Keratinocyte (primary cell): Measurements from ENCODE around the gene NME3. TPM values are rescaled to one million over a fixed set of nuclear protein-coding genes. Genes with fewer than 3 reads are reported as not detected.

Experiments
- DNase-seq: peaks from one replicate; pipeline ENCODE4 v3.0.0-alpha.2; 2011; ENCODE audit warnings: low read depth, missing footprints, low spot score
- FAIRE-seq: peaks from 2 replicates; lab custom pipeline; 2011; peaks lifted over from hg19 to GRCh38; lab: Jason Lieb, UNC
- H2AFZ ChIP-seq: 2 replicates; pipeline ENCODE4 v1.6.0; 2012; ENCODE audit warnings: low read length, control low read depth, inconsistent platforms; ENCODE audit not compliant: control insufficient read depth
- H3K27ac ChIP-seq: 2 replicates; pipeline ENCODE4 v1.5.1; 2011; ENCODE audit warnings: low read length; ENCODE audit not compliant: control insufficient read depth, insufficient read depth
- H3K27me3 ChIP-seq: 3 replicates; pipeline ENCODE4 v1.6.0; 2011; ENCODE audit warnings: low read length; ENCODE audit not compliant: control insufficient read depth, insufficient read depth; ENCODE audit errors: extremely low read depth
- H3K36me3 ChIP-seq, 2 experiments: 2 replicates in 1 of 2; 3 replicates in 1 of 2; pipeline ENCODE4 v1.5.1; 2011; ENCODE audit warnings: low read length in 2 of 2, mild to moderate bottlenecking in 1 of 2; ENCODE audit not compliant: control insufficient read depth in 2 of 2, insufficient read depth in 2 of 2; ENCODE audit errors: extremely low read depth in 1 of 2
- H3K4me1 ChIP-seq: 3 replicates; pipeline ENCODE4 v1.5.1; 2011; ENCODE audit warnings: low read length; ENCODE audit not compliant: control insufficient read depth, insufficient read depth; ENCODE audit errors: extremely low read depth
- H3K4me2 ChIP-seq: 3 replicates; pipeline ENCODE4 v1.6.0; 2011; ENCODE audit warnings: low read depth, low read length; ENCODE audit not compliant: control insufficient read depth, insufficient read depth; ENCODE audit errors: extremely low read depth
- H3K4me3 ChIP-seq, 3 experiments: fragments of 200-600 bp in 1 of 3; sonication (generic) in 1 of 3; 2 replicates in 2 of 3; 3 replicates in 1 of 3; pipeline ENCODE4 v1.5.1; 2011 to 2016; ENCODE audit warnings: low read length in 3 of 3, mild to moderate bottlenecking in 3 of 3, control low read depth in 2 of 3, inconsistent platforms in 1 of 3, low read depth in 1 of 3, mixed read lengths in 1 of 3, mixed run types in 1 of 3, moderate library complexity in 1 of 3; ENCODE audit not compliant: control insufficient read depth in 2 of 3, insufficient read depth in 2 of 3; ENCODE audit errors: extremely low read depth in 1 of 3
- H3K79me2 ChIP-seq: 2 replicates; pipeline ENCODE4 v1.6.0; 2012; ENCODE audit warnings: low read length; ENCODE audit not compliant: control insufficient read depth, insufficient read depth
- H3K9ac ChIP-seq: 3 replicates; pipeline ENCODE4 v1.6.0; 2011; ENCODE audit warnings: low read length; ENCODE audit not compliant: control insufficient read depth, insufficient read depth; ENCODE audit errors: extremely low read depth
- H3K9me1 ChIP-seq: 3 replicates; pipeline ENCODE4 v1.6.0; 2011; ENCODE audit warnings: low read length; ENCODE audit not compliant: control insufficient read depth, insufficient read depth; ENCODE audit errors: extremely low read depth
- H3K9me3 ChIP-seq: 2 replicates; pipeline ENCODE4 v1.5.1; 2012; ENCODE audit warnings: low read depth, low read length; ENCODE audit not compliant: control insufficient read depth
- H4K20me1 ChIP-seq: 3 replicates; pipeline ENCODE4 v1.6.0; 2011; ENCODE audit warnings: low read length; ENCODE audit not compliant: control insufficient read depth, insufficient read depth; ENCODE audit errors: extremely low read depth
- EZH2 ChIP-seq: IDR thresholded peaks from one replicate; pipeline ENCODE4 v1.6.1; 2012; ENCODE audit warnings: inconsistent platforms, mild to moderate bottlenecking, low read length, moderate library complexity
- dilution Hi-C: fragments of 300-500 bp; cut with MboI; formaldehyde crosslinking; loops from one replicate; pipeline ENCODE4 v1.7.0; 2020; ENCODE audit warnings: low sequenced_read_pairs; ENCODE audit not compliant: extremely low pct_ligation_motif_present
- polyA plus RNA-seq, 5 experiments: library from polyadenylated mRNA; depleted of rRNA in 3 of 5; stranded (reverse) in 3 of 5; stranded (forward) in 1 of 5; unstranded in 1 of 5; fragments of >200 nt; gene quantifications; 1 replicate in 1 of 5; 2 replicates in 3 of 5; 3 replicates in 1 of 5; pipeline versions ENCODE4 v1.2.1 to v1.2.3, GENCODE V29; 2011 to 2012; ENCODE audit warnings: missing spikeins in 2 of 5, low read depth in 1 of 5, low replicate concordance in 1 of 5
- TF ChIP-seq, protein P1 (sequence below), 3 experiments: IDR thresholded peaks in 1 of 3; conservative IDR thresholded peaks in 1 of 3; optimal IDR thresholded peaks in 1 of 3; 2 replicates in 2 of 3; 3 replicates in 1 of 3; pipeline versions ENCODE3 to v1.5.1; 2011; ENCODE audit warnings: low read length in 3 of 3, mild to moderate bottlenecking in 3 of 3, moderate library complexity in 2 of 3, control low read depth in 1 of 3, inconsistent platforms in 1 of 3; ENCODE audit not compliant: insufficient read depth in 2 of 3; ENCODE audit errors: extremely low read depth in 1 of 3

Gene NME3
- polyA plus RNA-seq, 1 donor (not counting 4 experiments of a cell fraction or from before 2014, with no cell fraction given): 10.1 TPM

DNA sequence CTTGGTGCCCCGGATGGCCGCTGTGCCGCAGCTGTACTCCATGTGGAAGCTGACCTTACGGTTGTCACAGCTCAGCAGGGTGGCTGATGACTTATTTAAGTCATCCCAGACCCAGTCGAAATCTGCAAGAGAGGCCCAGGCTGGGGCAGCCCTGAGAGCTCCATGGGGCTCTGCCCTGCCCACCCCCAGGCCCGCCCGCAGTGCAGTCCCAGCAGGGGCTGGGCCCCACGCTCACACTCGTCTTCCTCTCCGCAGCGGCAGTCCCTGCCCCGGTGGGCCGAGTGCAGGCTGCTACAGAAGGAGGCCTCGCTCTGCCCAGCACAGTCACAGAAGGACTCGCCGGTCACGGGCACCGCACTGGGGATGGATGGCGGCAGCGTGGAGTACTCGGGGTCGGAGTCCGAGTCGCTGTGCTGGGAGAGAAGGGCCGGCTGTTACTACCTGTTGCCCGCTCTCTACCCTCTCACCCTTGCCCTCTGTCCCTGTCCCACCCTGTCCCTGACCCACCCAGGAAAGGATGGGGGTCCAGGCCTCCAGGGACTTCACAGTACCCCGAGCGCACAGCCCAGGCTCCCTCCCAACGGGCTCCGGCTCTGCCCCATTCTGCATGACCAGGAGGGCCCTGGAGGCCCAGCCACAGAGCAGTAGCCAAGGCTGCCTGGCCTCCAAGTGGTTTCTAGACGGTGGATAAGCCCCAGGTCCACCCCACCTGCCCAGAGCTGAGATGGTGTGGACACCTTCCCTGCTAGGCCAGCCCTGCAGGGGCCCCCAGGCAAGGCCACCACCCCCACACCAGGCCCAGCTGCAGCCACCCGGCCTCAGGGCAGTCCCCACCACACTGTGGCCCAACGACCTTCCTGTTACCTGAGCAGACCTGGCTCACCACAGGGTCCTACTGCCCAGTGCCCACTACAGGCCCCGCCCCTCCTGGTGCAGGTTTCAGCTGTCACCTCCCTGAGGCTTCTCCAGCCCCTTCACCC is 7.1 kb upstream of the NME3 start:
- Histone ChIP-seq H3K9ac (no peak overlapping the region), H3K9me3 (no peaks in the 10 kb centered on the region)

GRCh38 chr16:1777375-1778199 is 6.2 kb upstream of the NME3 start:
- no peak overlapping the region for H3K9ac ChIP-seq
- FAIRE-seq: no peak
- dilution Hi-C loops: no loop called here
- peaks cover 26% of the 10 kb centered on the region for H3K79me2 ChIP-seq
- no peak overlapping the region for H3K4me2 ChIP-seq
- peaks cover 3 to 16% of the 10 kb centered on the region in 2 experiments for H3K36me3 ChIP-seq
- H3K27ac ChIP-seq: no peak overlapping the region
- no peak overlapping the region for H2AFZ ChIP-seq
- H4K20me1 ChIP-seq: peaks cover 2% of the 10 kb centered on the region
- TF ChIP-seq, protein P1, sequence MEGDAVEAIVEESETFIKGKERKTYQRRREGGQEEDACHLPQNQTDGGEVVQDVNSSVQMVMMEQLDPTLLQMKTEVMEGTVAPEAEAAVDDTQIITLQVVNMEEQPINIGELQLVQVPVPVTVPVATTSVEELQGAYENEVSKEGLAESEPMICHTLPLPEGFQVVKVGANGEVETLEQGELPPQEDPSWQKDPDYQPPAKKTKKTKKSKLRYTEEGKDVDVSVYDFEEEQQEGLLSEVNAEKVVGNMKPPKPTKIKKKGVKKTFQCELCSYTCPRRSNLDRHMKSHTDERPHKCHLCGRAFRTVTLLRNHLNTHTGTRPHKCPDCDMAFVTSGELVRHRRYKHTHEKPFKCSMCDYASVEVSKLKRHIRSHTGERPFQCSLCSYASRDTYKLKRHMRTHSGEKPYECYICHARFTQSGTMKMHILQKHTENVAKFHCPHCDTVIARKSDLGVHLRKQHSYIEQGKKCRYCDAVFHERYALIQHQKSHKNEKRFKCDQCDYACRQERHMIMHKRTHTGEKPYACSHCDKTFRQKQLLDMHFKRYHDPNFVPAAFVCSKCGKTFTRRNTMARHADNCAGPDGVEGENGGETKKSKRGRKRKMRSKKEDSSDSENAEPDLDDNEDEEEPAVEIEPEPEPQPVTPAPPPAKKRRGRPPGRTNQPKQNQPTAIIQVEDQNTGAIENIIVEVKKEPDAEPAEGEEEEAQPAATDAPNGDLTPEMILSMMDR (optimal IDR thresholded peaks at IDR 0.05 in 1 of 3, IDR thresholded peaks at IDR 0.05 in 1 of 3, conservative IDR thresholded peaks at IDR 0.05 in 1 of 3; ENCODE audit: extremely low read depth in 1 of 3, insufficient read depth in 2 of 3, low read length in 3 of 3): no peak
- TF ChIP-seq EZH2: no peak
- no peak overlapping the region for H3K4me3 ChIP-seq
- no peaks in the 10 kb centered on the region for H3K9me3 ChIP-seq
- DNase-seq: no peak
- H3K27me3 ChIP-seq: no peaks in the 10 kb centered on the region
- peaks cover 4% of the 10 kb centered on the region for H3K9me1 ChIP-seq
- H3K4me1 ChIP-seq: peaks cover 19% of the 10 kb centered on the region

More for the DNA sequence above, 7.1 kb upstream of the NME3 start:
- H3K27ac ChIP-seq: no peak overlapping the region
- H3K4me3 ChIP-seq: no peak overlapping the region
- H3K79me2 ChIP-seq: peaks cover 27% of the 10 kb centered on the region
- TF ChIP-seq, protein P1 (optimal IDR thresholded peaks at IDR 0.05 in 1 of 3, IDR thresholded peaks at IDR 0.05 in 1 of 3, conservative IDR thresholded peaks at IDR 0.05 in 1 of 3; ENCODE audit: extremely low read depth in 1 of 3, insufficient read depth in 2 of 3, low read length in 3 of 3): no peak
- H3K9me1 ChIP-seq: peaks cover 4% of the 10 kb centered on the region
- H3K4me1 ChIP-seq: peaks cover 19% of the 10 kb centered on the region
- DNase-seq (no peak), FAIRE-seq (no peak)
- no peak overlapping the region for H3K4me2 ChIP-seq
- H4K20me1 ChIP-seq: peaks cover 2% of the 10 kb centered on the region
- H2AFZ ChIP-seq: no peak overlapping the region
- dilution Hi-C loops: no loop called here
- H3K36me3 ChIP-seq: peaks cover 3 to 16% of the 10 kb centered on the region in 2 experiments
- H3K27me3 ChIP-seq: no peaks in the 10 kb centered on the region
